GM18951 (cell line): ENCODE results near the gene SSBP4.

Source experiments
- POLR2A ChIP-seq: IDR thresholded peaks from 4 replicates; pipeline ENCODE4 v1.6.1; 2011; ENCODE audit warnings: mild to moderate bottlenecking; ENCODE audit not compliant: insufficient read length, insufficient read depth; ENCODE audit errors: extremely low read depth
- in situ Hi-C: fragments of 300-500 bp; cut with MboI; formaldehyde crosslinking; loops from one replicate; pipeline ENCODE4 v1.12.0; 2022; ENCODE audit warnings: low sequenced_read_pairs, mixed read lengths, inconsistent platforms; ENCODE audit not compliant: unreplicated experiment

SSBP4 gene

DNA sequence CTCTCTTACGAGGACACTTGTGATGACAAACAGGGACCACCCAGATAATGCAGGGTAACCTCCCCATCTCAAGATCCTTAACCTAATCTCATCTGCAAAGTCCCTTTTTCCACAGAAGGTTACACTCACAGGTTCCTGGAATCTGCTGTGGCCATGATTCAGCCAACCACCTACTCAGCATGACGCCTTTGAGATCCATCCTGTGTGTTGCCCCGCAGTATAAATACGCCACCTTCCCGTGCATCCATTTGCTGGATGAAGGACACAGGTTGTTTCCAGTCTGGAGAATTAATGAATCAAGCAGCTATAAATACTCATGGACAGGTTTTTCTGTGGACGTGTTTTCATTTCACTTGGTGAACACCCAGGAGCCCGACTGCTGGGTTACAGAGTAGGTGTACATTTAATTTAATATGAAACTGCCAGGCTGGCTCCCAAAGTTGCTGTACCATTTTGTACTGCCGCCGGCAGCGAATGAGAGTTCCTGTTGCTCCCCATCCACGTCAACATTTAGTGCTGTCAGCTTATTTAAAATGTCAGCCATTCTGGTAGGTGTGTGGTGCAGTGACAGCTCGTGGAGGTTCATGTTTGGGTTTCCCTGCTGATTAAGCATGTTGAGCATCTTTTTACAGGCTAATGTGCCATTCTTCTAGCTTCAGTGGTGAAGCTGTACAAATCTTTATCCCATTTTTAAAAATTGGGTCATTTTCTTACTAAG lies 62.5 kb downstream of the SSBP4 start:
- no peak for TF ChIP-seq POLR2A
- in situ Hi-C loops, result no loop called here

DNA sequence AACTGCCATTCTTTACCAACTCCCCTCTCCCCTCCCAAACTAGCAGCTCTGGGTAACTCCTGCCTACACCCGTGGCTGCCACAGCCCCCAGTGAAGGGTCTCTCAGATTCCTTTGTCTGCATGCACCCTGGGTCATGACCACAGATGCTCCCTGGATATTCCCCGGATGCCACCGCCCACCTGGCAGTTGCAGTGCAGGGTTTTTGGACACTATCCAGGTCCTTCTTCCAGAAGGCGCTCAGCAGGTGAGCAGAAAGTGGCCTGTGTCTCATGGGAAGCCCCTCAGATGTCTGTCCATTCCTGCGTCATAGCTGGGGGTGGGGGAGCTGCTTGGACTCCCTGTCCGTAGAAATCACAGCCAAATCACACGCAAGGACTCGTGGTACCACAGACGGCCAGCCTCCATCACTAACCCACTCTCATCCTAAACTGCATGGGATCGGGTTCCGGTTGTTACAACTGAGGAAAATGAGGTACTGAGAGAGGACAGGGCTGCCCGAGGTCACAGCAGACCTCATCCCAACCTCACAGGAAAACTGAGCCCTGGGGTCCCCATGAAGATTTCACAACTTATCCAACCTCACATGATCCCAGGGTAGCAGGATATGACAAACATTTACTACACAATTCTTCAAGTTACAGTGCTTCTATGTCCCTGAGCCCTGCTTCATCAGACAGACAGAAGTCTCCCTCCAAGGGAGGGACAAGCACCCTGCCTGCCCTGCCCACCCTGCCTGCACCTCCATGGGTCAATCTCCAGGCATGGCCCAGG lies 64.1 kb downstream of the SSBP4 start:
- no peak for TF ChIP-seq POLR2A
- in situ Hi-C loops, result no loop called here
